Muscle layer of duodenum (tissue), 2 donors: ENCODE results near the gene POLR1B.
"Not testable (repeated sequence)": the region's sequence is repeated elsewhere in the genome, so short reads cannot be mapped to it uniquely, and the experiment has no call there.

ENCODE experiments used
- H3K27ac ChIP-seq: one replicate; pipeline ENCODE4 v1.7.0; 2013; ENCODE audit warnings: mild to moderate bottlenecking, low read length
- H3K27me3 ChIP-seq: one replicate; pipeline ENCODE4 v1.7.0; 2013; ENCODE audit warnings: low read depth, mild to moderate bottlenecking, control low read depth, low read length
- H3K36me3 ChIP-seq, 2 donors: one replicate each; pipeline ENCODE4 v1.7.0; 2013; ENCODE audit warnings: low read length in 2 of 2, control low read depth in 1 of 2, mild to moderate bottlenecking in 1 of 2; ENCODE audit not compliant: insufficient read depth in 2 of 2, control insufficient read depth in 1 of 2
- H3K4me1 ChIP-seq, 2 donors: one replicate each; pipeline ENCODE4 v1.7.0; 2013; ENCODE audit warnings: low read length in 2 of 2, mild to moderate bottlenecking in 2 of 2, control low read depth in 1 of 2, moderate library complexity in 1 of 2; ENCODE audit not compliant: insufficient read depth in 2 of 2, control insufficient read depth in 1 of 2
- H3K4me3 ChIP-seq, 2 donors: one replicate each; pipeline ENCODE4 v1.7.0; 2013; ENCODE audit warnings: low read length in 2 of 2, low read depth in 1 of 2, mild to moderate bottlenecking in 1 of 2
- H3K9me3 ChIP-seq, 2 donors: one replicate each; pipeline ENCODE4 v1.7.0; 2013; ENCODE audit warnings: low read length in 2 of 2, control low read depth in 1 of 2, mild to moderate bottlenecking in 1 of 2; ENCODE audit not compliant: control insufficient read depth in 1 of 2
- donor health status: healthy.

The POLR1B gene

GRCh38 chr2:112603731-112604130, 61.5 kb downstream of the POLR1B start:
- no peaks in the 10 kb centered on the region for H3K36me3 ChIP-seq
- H3K27ac ChIP-seq, result no peak overlapping the region
- H3K4me3 ChIP-seq, result no peak overlapping the region
- H3K4me1 ChIP-seq, result peaks cover 0 to 5% of the 10 kb centered on the region in 2 donors
- H3K9me3 ChIP-seq, result no peaks in the 10 kb centered on the region
- no peaks in the 10 kb centered on the region for H3K27me3 ChIP-seq

GRCh38 chr2:112604952-112605351, 62.7 kb downstream of the POLR1B start:
- Histone ChIP-seq H3K36me3 (no peaks in the 10 kb centered on the region), H3K4me3 (no peak overlapping the region), H3K27ac (no peak overlapping the region), H3K27me3 (no peaks in the 10 kb centered on the region), H3K4me1 (peaks cover 0 to 2% of the 10 kb centered on the region in 2 donors), H3K9me3 (no peaks in the 10 kb centered on the region)

- Histone ChIP-seq H3K4me3 (no peak overlapping the region), H3K9me3 (no peaks in the 10 kb centered on the region), H3K4me1 (no peaks in the 10 kb centered on the region), H3K36me3 (no peaks in the 10 kb centered on the region), H3K27me3 (no peaks in the 10 kb centered on the region), H3K27ac (no peak overlapping the region)
Observed at GRCh38 chr2:112605926-112606325, 63.7 kb downstream of the POLR1B start.

DNA sequence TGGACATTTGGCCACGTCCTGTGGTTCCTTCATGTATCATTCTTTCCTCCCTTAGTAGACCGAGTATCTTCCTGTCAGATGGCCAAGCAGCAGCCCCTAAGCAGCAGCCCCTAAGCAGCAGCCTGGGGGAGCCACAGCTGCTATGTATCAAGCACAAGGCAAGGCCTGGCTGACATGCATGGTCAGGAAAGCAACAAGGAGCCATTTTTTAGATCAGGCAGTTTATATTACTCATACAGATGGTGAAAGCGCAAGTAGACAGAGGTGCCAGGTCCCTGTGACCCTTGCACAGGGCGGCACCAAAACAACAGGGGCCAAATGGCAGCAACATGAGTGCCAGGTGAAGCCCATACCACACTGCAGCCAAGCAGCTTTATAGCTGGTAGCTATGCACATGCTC, 64.3 kb downstream of the POLR1B start:
- Histone ChIP-seq H3K9me3 (no peaks in the 10 kb centered on the region), H3K27me3 (no peaks in the 10 kb centered on the region), H3K4me1 (no peaks in the 10 kb centered on the region), H3K4me3 (no peak overlapping the region), H3K36me3 (no peaks in the 10 kb centered on the region), H3K27ac (no peak overlapping the region)

DNA sequence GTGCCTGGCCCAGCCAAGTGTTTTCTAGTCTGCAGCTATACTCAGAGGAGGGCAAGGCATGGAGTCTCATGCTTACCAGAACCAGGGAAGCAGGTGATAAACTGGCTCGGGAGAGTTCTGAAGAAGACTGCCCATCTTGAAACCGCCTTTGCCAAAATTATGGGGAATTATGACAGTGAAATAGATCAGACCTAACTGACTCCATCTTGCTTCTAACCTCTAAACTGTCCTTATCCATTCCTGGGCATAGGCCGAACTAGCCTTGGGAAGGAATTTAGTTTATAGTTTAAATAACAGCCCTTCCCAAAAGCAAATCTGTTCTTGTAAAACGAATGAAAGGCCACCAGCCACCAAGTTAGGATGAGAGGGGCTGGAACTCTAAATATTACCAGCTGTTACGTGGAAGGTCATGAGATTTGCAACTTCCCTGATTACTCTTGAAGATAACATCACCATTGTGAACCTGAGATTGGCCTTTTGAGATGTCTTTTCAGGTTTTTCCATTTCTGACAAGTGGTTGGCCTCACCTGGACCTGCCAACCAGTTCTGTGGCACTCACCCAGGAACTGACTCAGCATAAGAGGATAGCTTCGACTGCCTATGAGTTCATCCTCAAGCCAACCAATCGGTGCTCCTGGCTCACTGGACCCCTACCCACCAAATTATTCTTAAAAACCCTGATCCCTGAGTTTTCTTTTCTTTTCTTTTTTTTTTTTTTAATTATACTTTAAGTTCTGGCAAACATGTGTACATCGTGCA, 65.6 kb downstream of the POLR1B start:
- H3K27me3 ChIP-seq, result no peaks in the 10 kb centered on the region
- no peaks in the 10 kb centered on the region for H3K4me1 ChIP-seq
- no peaks in the 10 kb centered on the region for H3K9me3 ChIP-seq
- no peaks in the 10 kb centered on the region for H3K36me3 ChIP-seq
- H3K4me3 ChIP-seq, result no peak overlapping the region
- no peak overlapping the region for H3K27ac ChIP-seq

GRCh38 chr2:112609320-112609719, 67.1 kb downstream of the POLR1B start:
- not testable (repeated sequence) for H3K9me3 ChIP-seq, H3K4me1 ChIP-seq, H3K27me3 ChIP-seq, H3K27ac ChIP-seq, H3K4me3 ChIP-seq, H3K36me3 ChIP-seq

DNA sequence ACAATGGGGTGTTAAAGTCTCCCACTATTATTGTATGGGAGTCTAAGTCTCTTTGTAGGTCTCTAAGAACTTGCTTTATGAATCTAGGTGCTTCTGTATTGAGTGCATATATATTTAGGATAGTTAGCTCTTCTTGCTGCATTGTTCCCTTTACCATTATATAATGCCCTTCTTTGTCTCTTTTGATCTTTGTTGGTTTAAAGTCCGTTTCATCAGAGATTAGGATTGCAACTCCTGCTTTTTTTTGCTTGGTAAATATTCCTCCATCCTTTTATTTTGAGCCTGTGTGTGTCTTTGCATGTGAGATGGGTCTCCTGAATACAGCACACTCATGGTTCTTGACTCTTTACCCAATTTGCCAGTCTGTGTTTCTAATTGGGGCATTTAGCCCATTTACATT, 70.0 kb downstream of the POLR1B start:
- not testable (repeated sequence) for H3K4me1 ChIP-seq

DNA sequence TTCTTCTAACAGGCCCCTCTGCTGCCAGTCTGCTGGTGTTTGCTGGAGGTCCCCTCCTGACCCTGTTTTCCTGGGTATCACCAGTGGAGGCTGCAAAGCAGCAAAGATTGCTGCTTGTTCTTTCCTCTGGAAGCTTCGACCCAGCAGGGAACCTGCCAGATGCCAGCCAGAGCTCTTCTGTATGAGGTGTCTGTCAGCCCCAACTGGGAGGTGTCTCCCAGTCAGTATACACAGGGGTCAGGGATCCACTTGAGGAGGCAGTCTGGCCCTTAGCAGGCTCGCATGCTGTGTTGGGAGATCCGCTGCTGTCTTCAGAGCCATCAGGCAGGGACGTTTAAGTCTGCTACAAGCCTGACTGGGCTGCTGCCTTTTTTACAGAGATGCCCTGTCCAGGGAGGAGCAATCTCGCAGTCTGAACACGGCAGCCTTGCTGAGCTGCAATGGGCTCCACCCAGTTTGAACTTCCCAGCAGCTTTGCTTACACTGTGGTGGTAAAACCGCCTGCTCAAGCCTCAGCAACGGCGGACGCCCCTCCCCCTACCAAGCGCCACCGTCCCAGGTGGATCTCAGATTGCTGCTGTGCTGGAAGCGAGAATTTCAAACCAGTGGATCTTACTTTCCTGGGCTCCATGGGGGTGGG, 72.1 kb downstream of the POLR1B start:
- H3K9me3 ChIP-seq, result no peaks in the 10 kb centered on the region
- no peak overlapping the region for H3K4me3 ChIP-seq
- H3K36me3 ChIP-seq, result no peaks in the 10 kb centered on the region
- H3K27me3 ChIP-seq, result no peaks in the 10 kb centered on the region
- no peak overlapping the region for H3K27ac ChIP-seq
- H3K4me1 ChIP-seq, result no peaks in the 10 kb centered on the region

More for the DNA sequence above, 70.0 kb downstream of the POLR1B start:
- not testable (repeated sequence) for H3K27me3 ChIP-seq, H3K36me3 ChIP-seq, H3K9me3 ChIP-seq, H3K27ac ChIP-seq, H3K4me3 ChIP-seq

- Histone ChIP-seq H3K27me3 (no peaks in the 10 kb centered on the region), H3K4me3 (no peak overlapping the region), H3K36me3 (no peaks in the 10 kb centered on the region)
Observed at GRCh38 chr2:112615051-112615450, 72.8 kb downstream of the POLR1B start.

DNA sequence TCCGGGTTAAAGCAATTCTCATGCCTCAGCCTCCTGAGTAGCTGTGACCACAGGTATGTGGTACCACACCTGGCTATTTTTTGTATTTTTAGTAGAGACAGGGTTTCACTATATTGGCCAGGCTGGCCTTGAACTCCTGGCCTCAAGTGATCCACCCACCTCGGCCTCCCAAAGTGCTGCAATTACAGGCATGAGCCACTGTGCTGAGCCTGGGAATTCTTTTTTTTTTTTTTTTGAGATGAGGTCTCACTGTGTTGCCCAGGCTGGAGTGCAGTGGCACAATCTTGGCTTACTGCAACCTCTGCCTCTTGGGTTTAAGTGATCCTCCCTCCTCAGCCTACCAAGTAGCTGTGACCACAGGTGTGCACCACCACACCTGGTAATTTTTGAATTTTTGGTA, 73.5 kb downstream of the POLR1B start:
- not testable (repeated sequence) for H3K9me3 ChIP-seq, H3K36me3 ChIP-seq, H3K4me1 ChIP-seq, H3K27me3 ChIP-seq, H3K4me3 ChIP-seq, H3K27ac ChIP-seq

More at GRCh38 chr2:112615051-112615450, 72.8 kb downstream of the POLR1B start:
- Histone ChIP-seq H3K4me1 (no peaks in the 10 kb centered on the region), H3K9me3 (no peaks in the 10 kb centered on the region), H3K27ac (no peak overlapping the region)

DNA sequence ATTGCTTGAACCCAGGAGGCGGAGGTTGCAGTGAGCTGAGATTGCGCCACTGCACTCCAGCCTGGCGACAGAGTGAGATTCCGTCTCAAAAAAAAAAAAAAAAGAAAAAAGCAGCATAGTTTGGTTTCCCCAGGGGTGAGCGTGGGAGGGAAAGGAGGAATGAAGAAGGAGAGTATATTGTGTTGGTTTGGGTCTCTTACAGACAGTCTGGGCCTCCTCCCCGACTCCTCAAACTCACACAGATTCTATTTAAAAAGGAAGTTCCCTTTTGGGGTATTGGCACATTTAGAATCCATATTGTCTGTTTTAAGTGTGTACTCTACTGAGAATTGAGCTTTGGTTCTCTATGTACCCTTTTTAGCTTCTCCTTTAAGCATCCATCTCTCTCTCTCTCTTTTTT, 76.1 kb downstream of the POLR1B start:
- H3K4me1 ChIP-seq, result no peaks in the 10 kb centered on the region
- H3K9me3 ChIP-seq, result no peaks in the 10 kb centered on the region
- no peak overlapping the region for H3K27ac ChIP-seq
- no peaks in the 10 kb centered on the region for H3K27me3 ChIP-seq
- H3K4me3 ChIP-seq, result no peak overlapping the region
- H3K36me3 ChIP-seq, result no peaks in the 10 kb centered on the region
